ENCODE results near the gene NRCAM. TPM values are rescaled to one million over a fixed set of nuclear protein-coding genes. Genes with fewer than 3 reads are reported as not detected.

The NRCAM gene
- polyA plus RNA-seq, 1 donor (not counting 4 experiments of a cell fraction or from before 2014, with no cell fraction given) = 4.0 TPM

GRCh38 chr7:108118959-108119358 lies 337.3 kb downstream of the NRCAM start:
- H3K4me2 ChIP-seq (ENCODE audit: control insufficient read depth, extremely low read depth, insufficient read depth, low read depth, low read length) = no peak overlapping the region
- no peaks in the 10 kb centered on the region for H3K27me3 ChIP-seq (ENCODE audit: control insufficient read depth, extremely low read depth, insufficient read depth, low read length)
- H4K20me1 ChIP-seq (ENCODE audit: control insufficient read depth, extremely low read depth, insufficient read depth, low read length) = no peaks in the 10 kb centered on the region
- H2AFZ ChIP-seq (ENCODE audit: control insufficient read depth, low read length) = no peak overlapping the region
- H3K9me1 ChIP-seq (ENCODE audit: control insufficient read depth, extremely low read depth, insufficient read depth, low read length) = no peaks in the 10 kb centered on the region
- no peaks in the 10 kb centered on the region for H3K9me3 ChIP-seq (ENCODE audit: control insufficient read depth, low read depth, low read length)
- H3K4me1 ChIP-seq (ENCODE audit: control insufficient read depth, extremely low read depth, insufficient read depth, low read length) = peaks cover 2% of the 10 kb centered on the region
- H3K4me3 ChIP-seq (ENCODE audit: control insufficient read depth in 2 of 3, extremely low read depth in 1 of 3, insufficient read depth in 2 of 3, low read depth in 1 of 3, low read length in 3 of 3) = no peak overlapping the region
- H3K36me3 ChIP-seq (ENCODE audit: control insufficient read depth in 2 of 2, extremely low read depth in 1 of 2, insufficient read depth in 2 of 2, low read length in 2 of 2) = no peaks in the 10 kb centered on the region
- TF ChIP-seq EZH2 (IDR thresholded peaks at IDR 0.05; ENCODE audit: low read length) = no peak
- TF ChIP-seq CTCF (optimal IDR thresholded peaks at IDR 0.05 in 1 of 3, IDR thresholded peaks at IDR 0.05 in 1 of 3, conservative IDR thresholded peaks at IDR 0.05 in 1 of 3; ENCODE audit: extremely low read depth in 1 of 3, insufficient read depth in 2 of 3, low read length in 3 of 3) = peak in 2 of 3 experiments; percentile 19 to 20
- no peak for DNase-seq (ENCODE audit: low read depth, low spot score)
- dilution Hi-C loops (cut with MboI; ENCODE audit: extremely low pct_ligation_motif_present, low sequenced_read_pairs) = no loop called here
- H3K9ac ChIP-seq (ENCODE audit: control insufficient read depth, extremely low read depth, insufficient read depth, low read length) = no peak overlapping the region
- no peak for FAIRE-seq
- no peaks in the 10 kb centered on the region for H3K79me2 ChIP-seq (ENCODE audit: control insufficient read depth, insufficient read depth, low read length)
- no peak overlapping the region for H3K27ac ChIP-seq (ENCODE audit: control insufficient read depth, insufficient read depth, low read length)

GRCh38 chr7:108114117-108114841 lies 342.0 kb downstream of the NRCAM start:
- H2AFZ ChIP-seq (ENCODE audit: control insufficient read depth, low read length) = no peak overlapping the region
- no peak overlapping the region for H3K9ac ChIP-seq (ENCODE audit: control insufficient read depth, extremely low read depth, insufficient read depth, low read length)
- no peak overlapping the region for H3K27ac ChIP-seq (ENCODE audit: control insufficient read depth, insufficient read depth, low read length)
- H3K4me1 ChIP-seq (ENCODE audit: control insufficient read depth, extremely low read depth, insufficient read depth, low read length) = no peaks in the 10 kb centered on the region
- no peaks in the 10 kb centered on the region for H3K9me1 ChIP-seq (ENCODE audit: control insufficient read depth, extremely low read depth, insufficient read depth, low read length)
- FAIRE-seq = peak; percentile 64
- TF ChIP-seq CTCF (optimal IDR thresholded peaks at IDR 0.05 in 1 of 3, IDR thresholded peaks at IDR 0.05 in 1 of 3, conservative IDR thresholded peaks at IDR 0.05 in 1 of 3; ENCODE audit: extremely low read depth in 1 of 3, insufficient read depth in 2 of 3, low read length in 3 of 3) = peak; percentile 75 to 89 (median 87)
- TF ChIP-seq EZH2 (IDR thresholded peaks at IDR 0.05; ENCODE audit: low read length) = no peak
- H4K20me1 ChIP-seq (ENCODE audit: control insufficient read depth, extremely low read depth, insufficient read depth, low read length) = no peaks in the 10 kb centered on the region
- no peak overlapping the region for H3K4me3 ChIP-seq (ENCODE audit: control insufficient read depth in 2 of 3, extremely low read depth in 1 of 3, insufficient read depth in 2 of 3, low read depth in 1 of 3, low read length in 3 of 3)
- dilution Hi-C loops (cut with MboI; ENCODE audit: extremely low pct_ligation_motif_present, low sequenced_read_pairs) = no loop called here
- no peaks in the 10 kb centered on the region for H3K36me3 ChIP-seq (ENCODE audit: control insufficient read depth in 2 of 2, extremely low read depth in 1 of 2, insufficient read depth in 2 of 2, low read length in 2 of 2)
- H3K4me2 ChIP-seq (ENCODE audit: control insufficient read depth, extremely low read depth, insufficient read depth, low read depth, low read length) = no peak overlapping the region
- H3K9me3 ChIP-seq (ENCODE audit: control insufficient read depth, low read depth, low read length) = no peaks in the 10 kb centered on the region
- no peaks in the 10 kb centered on the region for H3K27me3 ChIP-seq (ENCODE audit: control insufficient read depth, extremely low read depth, insufficient read depth, low read length)
- no peaks in the 10 kb centered on the region for H3K79me2 ChIP-seq (ENCODE audit: control insufficient read depth, insufficient read depth, low read length)
- DNase-seq (ENCODE audit: low read depth, low spot score) = peak; percentile 15

Data from keratinocyte (primary cell).